Eye (tissue), 1 donor: ENCODE data around the gene LYZL4.

Experiments
- DNase-seq: peaks from one replicate; pipeline ENCODE4 v3.0.0-alpha.2; 2015

The LYZL4 gene, protein sequence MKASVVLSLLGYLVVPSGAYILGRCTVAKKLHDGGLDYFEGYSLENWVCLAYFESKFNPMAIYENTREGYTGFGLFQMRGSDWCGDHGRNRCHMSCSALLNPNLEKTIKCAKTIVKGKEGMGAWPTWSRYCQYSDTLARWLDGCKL

DNA sequence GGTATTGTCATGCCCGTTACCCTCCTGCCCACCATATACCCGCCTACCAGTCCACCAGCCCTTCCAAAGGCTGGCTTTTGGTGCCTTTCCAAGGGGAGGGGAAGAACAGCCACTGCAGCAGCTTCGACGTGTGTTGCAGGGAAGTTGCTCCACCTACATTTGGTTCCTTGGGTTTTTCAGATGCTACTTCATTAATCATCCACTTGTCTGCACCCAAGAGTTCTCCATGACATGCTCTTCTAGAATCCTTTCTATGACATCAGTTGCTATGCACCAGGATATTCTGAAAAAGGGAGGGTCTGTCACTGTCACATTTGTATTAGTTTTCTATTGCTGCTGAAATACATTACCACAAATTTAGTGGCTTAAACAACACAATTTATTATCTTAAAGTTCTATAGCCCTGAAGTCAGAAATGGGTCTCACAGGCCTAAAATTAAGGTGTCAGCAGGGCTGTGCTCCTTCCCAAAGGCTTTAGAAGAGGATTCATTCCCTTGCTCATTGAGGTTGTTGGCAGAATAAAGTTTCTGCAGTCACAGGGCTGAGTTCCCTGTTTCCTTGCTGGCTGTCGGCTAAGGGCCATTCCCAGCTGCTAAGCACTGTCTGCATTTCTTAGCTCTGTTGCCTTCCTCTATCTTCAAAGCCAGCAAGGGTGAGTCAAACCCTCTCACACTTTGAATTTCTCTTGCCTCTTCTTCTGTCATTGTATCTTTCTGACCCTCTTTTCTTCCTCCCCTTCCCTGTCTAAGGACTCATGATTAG, at the start of gene LYZL4:
TSS of gene LYZL4 (minus strand) at position 241 of the 762 bp plus-strand sequence. CDS start 3,359 bp downstream, outside the sequence.
- no peak for DNase-seq

DNA sequence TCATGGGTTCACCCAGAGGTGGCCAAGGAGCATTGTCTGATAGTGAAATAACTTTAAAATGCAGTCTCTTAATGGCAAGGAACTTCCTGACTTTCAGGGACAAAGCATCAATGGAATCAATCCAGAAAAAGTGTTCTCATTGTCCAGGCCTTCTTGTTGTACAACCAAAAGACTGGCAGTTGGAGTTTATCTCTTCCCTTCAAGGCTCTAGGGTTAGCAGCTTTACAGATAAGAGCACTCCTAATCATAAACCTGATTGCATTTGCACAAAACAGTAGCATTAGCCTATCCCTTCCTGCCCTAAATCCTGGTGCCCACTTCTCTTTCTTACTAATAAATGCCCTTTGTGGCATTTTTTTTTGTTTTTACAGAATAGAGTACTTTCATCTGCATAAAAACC, 48.7 kb upstream of the LYZL4 start:
- DNase-seq = no peak

DNA sequence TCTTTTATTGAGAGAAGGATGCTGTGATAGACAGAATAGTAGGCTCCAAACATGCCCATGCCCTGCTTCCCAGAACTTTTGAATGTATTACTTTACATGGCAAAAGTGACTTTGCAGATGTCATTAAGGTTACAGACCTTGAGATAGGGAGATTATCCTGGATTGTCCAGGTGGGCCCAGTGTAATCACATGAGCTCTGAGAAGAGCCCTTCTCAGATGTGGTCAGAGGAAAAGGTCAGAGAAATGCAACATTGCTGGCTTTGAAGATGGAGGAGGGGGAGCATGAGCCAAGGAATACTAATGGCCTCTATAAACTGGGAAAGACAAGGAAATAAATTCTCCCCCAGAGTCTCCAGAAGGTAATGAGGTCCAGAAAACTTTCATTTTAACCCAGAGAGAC, 45.8 kb upstream of the LYZL4 start:
- DNase-seq = no peak

DNA sequence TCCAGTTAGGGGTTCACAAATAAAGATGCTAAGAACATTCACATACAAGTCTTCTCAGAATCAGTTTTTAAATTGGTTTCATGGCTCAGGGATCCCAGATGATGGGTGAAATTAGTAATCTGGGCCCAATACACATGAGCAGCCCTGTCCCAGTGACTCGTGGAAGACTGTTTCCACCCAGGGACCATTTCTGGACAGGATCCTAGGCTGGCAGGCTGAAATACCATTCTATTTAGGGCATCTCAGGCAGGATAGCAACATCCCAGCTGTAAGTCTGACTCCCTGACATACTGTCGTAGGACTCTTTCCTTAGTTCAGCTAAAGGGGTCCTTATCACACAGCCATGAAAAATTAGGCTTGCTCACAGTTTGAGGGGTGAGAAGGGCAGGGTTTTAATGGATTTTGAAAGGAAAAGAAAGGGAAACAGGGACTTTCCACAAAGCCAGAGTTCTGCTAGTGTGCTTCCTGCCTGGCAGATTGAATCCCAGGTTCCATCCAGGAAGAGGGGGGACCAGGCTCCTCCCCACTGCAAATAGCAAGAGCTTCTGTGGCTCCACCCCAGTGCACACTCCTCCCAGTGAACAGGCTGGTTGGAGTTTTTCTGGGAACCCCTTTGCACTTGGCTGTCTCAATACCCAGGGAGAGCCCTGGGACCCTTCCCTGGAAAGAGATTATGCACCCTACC, 41.3 kb upstream of the LYZL4 start:
- DNase-seq = no peak

DNA sequence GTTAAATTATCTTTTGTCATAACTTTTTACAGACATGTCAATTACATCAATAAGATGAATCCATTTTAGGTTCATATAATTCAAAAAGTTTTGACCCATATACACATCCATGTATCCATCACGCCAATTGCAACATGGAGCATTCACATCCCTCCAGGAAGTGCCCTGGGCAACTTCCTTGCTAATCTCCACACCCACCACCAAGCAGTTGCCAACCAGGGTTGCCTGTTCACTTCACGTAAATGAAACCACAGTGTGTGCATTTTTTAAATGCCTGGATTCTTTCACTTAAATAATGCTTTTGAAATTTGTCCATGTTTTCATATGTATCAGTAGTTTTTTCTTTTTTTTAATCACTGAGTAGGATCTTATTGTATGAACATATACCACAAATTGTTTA, 40.7 kb upstream of the LYZL4 start:
- no peak for DNase-seq

DNA sequence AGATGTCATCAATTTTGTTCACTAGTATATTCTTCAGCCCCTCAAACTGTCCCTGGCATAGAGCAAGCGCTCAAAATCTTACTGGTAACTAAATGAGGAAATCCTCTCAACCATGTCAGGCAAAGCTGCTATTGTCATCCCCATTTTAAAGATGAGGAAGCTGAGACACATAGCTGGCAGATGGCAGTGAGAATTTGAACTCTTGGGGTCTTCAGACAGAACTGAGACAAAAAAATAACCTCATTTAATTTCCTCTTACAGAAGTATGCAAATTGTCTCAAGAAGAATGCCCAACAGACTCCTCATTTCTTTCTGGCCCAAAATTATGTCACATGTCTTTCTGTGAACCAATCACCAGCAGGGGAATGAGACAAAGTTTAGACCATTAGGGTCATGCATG, 40.2 kb upstream of the LYZL4 start:
- no peak for DNase-seq

DNA sequence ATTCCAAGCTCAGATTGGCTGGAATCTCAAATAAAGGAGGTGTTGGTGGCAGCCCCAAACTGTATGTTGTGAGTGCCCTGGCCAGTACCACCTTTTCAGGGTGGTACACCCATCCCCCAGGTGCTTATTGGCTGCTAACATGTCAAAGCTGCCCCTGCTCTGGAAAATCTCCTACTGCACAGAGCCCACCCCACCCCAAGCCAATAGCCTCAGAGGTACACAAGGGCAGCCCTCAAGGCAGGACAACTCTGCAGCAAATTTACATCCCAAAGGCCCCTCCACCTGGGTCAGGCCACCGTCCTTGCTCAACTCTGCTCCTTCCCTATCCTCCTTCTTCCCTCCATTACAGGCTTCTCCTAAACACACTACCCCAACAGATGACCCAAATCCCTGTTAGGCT, 37.1 kb upstream of the LYZL4 start:
- DNase-seq = no peak

DNA sequence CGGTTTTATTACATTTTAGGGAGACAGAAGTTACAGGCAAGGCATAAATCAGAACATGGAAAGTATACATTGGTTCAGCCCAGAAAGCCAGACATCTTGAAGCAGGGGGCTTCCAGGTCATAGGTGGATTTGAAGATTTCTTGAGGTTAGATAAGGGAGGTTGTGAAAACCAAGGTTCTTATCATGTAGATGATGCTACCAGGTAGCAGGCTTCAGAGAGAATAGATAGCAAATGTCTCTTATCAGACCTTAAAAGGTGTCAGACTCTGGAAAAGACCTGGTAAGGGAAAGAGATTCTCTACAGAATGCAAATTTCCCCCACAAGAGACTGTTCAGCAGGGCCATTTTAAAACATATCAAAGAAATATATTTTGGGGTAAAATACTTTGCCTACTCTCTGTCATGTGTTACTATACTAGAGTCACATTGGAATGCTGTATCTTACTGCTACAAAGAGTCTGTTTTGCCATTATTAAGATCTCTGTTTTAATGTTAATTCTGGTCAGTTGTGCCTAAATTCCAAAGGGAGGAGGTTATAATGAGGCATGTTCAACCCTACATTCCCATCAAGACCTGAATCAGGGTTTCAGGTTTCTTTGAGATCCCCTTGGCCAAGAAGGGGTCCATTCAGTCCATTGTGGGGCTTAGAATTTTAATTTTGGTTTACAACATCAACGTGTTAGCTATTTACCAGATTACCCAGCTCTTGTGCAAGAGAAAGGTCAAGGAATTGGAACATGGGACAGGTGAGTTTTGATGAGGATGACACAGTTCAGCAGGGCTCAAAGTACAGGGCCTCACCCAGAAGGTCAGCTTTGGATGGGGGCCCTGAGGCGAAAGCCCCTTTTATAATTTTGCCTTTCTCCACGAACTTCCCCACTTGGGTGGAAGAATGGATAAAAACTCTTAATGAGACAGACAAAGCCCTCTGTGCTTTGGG, 36.0 kb upstream of the LYZL4 start:
- no peak for DNase-seq

DNA sequence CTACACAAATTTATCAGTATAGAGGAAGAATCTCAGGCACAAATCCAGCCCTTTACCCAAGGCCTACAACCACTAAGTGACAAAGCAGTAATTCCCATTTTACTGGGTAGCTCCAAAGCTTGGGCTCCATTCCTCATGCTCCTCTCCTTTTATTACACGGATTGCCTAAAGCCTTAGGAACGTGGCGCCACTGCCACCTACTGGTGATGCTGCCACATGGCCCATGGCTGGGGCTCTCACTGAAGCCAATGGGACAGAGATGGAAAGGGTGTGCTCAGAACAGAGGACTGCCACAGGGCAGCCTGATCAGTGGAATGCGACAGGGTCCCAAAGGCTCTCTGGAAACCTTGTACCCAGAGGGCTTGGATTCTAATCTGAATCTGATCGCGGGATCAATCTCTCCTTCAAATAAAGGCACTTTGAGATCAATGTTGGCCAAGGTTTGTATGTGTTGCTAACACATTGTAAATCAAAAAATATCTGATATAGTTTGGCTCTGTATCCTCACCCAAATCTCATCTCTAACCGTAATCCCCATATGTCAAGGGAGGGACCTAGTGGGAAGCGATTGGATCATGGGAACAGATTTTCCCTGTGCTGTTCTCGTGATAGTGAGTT, 33.5 kb upstream of the LYZL4 start:
- peak; percentile 94 for DNase-seq

DNA sequence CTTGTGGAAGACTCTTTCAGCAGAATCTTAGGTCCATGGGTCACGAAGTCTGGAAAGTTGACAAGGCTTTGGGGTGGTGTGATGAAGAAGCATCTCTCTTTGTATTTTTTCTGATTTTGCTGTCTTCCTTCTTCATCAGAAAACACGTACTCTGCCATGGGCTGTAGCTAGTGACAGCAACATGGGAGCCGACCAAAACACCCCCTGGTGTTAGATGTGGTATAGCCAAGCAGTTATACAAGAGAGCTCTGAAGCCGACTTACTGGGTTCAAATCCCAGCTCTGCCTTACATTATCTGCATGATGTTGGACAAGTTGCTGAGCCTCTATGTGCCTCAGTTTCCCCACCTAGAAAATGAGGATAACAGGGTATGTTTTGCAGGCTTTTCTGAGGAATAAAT, 32.9 kb upstream of the LYZL4 start:
- no peak for DNase-seq

DNA sequence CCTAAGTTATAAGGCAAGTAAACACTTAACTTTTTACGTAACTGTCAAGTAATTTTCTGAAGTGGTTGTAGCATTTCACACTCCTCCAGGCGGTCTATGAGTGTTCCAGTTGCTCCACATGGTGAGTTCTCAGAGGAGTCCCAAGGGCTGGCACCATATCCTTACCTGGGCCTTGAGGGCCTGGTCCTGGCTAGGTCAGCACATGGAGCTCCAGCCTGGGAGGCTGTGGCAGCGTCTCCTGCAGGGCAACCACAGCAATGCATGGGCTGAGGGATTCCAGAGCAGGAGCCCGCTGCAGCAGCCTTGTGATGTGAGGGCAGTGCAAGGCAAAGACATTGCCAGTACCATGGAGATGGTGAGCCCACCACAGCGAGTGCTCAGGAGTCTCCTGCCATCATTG, 32.2 kb upstream of the LYZL4 start:
- no peak for DNase-seq

DNA sequence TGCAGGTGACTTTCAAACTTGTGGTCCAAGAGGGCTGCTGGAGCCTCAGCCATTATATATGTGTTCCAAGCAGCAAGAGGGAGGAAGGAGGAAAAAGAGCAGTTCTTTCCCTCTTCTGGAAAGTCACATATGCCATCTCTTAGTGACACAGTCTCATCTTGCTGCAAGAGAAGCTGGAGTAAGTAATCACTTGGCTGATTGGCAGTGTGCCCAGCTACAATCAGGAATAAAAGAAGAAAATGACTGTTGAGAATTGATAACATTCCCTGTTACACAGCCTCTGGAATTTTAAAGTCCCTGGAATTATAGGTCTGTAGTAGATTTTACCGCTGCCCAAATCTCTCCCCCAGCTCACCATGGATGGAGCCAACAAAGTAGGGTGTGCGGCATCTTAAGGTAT, 31.4 kb upstream of the LYZL4 start:
- no peak for DNase-seq

DNA sequence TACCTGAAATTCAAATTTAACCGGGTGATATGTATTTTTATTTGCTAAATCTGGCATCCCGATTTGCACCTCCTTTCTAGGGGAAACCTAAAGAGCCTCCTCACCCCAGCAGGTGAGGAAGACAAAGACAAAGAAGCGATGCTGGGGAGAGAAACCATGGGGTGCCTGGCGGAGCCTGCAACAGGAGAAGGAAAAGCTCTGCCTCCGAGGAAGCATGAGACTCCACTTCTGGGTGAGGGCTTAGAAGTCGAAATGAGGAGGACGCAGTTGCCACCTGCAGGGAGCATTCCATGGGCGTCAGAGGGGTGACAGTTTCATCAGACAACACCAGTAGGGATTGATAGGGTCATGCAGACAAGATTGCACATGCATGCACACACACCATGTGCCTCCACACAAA, 30.5 kb upstream of the LYZL4 start:
- no peak for DNase-seq

DNA sequence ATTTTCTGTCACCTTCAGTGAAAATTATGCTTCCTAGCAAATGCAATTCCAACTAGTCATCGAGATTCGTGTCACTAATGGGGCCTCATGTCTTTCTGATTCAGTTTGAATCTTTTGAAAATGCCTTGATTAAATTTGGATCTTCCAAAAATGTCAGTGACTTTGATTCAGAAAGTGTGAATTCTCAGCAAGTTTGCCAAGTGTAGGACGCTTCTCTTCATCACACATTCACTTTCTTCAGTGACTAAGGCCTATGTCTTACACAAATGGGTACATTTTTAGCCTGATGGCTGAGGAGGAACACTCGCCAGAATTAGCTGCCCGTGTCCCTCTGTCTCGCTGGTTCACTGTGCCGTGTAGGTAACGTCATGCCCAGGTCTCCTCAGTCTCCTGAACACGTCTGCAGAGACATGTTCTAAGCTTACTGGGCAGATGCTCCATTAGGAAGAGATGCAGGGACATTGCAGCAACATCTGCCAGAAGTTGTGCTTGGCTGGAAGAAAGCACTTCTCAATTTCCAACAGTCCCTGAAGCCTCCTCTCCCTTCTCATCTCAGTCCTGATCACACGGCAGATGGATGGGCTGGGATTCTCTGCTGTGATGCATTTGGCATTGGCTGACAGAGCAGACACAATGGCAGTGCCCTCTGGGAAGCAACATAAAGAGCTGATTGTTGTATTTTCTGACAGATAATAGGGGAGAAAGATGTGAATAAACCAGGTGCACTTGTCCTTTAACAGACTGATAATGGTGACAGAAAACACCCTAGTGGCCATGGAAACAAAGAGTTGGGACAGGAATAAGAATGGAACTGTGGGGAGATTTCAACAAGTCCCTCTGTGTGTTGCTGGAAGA, 29.1 kb upstream of the LYZL4 start:
- DNase-seq = peak; percentile 86

DNA sequence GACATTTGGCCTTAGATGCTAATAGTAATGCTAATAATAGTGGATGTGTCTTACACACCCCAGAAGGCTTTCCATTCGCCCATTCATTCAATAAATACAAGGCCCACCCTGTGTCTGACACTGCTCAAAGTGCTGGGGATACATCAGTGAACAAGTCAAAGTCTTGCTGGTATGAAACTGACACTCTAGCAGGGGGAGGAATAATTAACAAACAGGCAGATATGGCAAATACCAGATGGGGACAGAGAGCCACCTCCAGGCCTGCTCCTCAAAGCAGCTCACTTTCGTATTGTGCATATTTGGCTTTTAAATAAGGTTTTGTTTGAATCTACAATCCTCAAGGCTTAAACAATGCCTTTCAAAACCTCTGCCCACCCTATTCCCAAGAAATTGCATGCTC, 28.3 kb upstream of the LYZL4 start:
- peak; percentile 30 for DNase-seq

DNA sequence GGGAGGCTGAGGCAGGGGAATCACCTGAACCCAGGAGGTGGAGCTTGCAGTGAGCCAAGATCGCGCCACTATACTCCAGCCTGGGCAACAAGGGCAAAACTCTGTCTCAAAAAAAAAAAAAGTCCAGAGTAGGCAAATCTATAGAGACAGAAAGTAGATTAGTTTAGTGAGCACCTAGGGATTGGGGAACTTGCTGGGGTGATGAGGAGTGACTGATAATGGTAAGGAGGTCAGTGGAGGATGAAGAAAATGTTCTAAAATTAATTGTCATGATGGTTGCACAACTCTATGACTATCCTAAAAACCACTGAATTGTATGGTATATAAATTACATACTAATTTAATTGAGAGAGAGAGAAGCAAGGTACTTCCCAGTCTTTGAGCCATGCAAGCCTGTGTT, 27.8 kb upstream of the LYZL4 start:
- no peak for DNase-seq

DNA sequence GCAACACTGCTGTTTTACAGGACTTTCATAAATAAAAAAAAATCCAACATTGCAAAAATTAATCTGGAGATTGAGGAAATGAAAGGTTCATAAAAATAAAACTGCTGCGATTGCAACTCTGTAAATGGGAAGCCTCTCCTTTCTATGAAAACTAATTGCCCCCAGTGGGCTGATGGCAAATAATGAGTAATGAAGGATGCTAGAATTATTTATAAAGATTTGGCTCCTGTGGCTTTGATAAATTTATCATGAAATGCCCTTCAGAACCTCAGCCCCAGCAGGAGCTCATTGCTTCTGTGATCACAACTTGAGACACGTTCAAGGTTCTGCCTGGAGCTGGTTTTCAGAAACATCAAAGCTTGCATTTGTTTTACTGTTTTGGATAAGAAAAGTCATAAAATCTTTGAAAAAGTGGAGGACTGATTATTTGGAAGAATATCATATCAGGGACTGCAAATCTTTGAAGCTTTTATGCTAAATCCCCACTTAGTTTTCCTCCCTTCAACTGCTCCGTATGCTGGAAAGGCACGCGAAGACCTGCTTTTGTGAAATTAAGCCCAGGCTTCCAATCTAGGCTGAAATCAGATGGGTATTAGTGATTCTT, 24.5 kb upstream of the LYZL4 start:
- DNase-seq = no peak

DNA sequence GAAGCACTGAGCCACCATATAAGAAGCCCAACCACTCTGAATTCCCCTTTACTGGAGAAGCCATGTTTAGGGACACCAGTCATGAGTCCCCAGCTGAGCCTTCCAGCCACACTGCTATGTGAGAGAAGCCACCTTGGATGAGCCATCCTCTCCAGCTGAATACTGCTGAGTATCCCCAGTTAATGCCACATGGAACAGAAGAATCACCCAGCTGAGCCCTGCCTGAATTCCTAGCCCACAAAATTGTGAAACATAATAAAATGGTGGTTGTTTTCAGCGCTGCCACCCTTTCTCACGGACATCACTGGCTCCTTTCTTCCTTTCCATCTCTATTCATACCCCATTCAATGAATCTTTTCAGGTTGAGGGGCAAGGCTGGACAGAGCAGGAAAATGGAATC, 22.1 kb upstream of the LYZL4 start:
- DNase-seq = no peak

DNA sequence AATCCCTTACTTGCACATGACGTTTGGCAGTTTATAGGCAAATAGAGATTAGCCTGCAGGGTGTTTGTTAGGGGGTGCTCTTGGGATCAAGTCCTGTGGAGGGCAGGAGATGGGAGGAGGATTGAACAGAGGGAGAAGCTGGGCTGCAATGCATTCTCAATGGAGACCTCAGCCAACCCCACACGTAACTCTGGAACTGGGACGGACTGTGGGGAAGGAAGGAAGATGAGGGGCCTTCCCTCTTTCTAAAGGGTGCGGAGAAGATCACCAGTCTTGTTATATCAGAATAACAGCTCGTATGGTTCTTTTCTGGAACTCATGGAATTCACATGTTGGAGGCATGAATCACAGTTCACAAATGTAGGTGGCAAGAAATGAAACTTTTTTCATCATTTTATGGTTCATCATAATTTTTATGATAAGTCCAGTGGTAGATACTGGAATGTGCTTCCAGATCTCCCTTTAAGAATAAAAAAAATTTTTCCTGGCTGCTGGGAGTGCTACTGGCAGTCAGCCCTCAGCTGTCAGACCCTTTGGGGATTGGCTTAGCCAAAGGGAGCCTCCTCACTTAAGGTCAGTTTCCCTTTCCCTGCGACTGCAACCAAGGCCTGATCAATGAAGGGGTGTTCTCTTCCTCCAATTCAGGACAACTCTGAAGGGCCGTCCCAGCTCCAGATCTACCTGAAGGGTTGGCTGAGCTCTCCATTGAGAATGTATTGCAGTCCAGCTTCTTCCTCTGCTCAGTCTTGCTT, 20.5 kb upstream of the LYZL4 start:
- DNase-seq = no peak

DNA sequence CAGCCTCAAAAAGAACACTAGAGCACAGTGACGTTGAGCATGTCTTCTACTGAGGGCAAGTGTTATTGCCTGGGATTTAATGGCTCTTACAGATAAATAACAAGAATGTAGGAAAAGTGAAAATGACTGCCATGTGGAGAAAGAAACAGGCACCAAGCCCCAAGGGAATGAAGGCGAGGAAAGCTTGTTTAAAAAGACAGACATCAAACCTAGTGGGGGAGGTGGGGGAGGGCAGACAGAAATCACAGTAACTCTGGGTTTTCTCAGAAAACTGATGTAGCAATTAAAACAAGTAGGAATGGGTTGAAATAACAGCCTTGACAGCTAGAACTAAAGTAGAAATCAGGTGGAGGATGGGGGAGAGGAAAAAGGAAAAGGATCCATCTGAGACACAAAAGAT, 18.4 kb upstream of the LYZL4 start:
- no peak for DNase-seq
